Stomach (tissue), 4 donors: ENCODE measurements around the gene KRT13.
A peak's percentile ranks its signal among the peaks of the same experiment; 100 is the strongest.

Experiments used
- CTCF ChIP-seq, 7 experiments: fragments of 450-650 bp in 4 of 7; fragments of 200-600 bp in 3 of 7; sonication (generic) in 3 of 7; IDR thresholded peaks; one replicate each; pipeline ENCODE4 v1.5.1; 2016 to 2019; ENCODE audit warnings: antibody characterized with exemption in 7 of 7, control low read depth in 2 of 7, mild to moderate bottlenecking in 1 of 7
- EP300 ChIP-seq: sonication (generic); formaldehyde crosslinking; IDR thresholded peaks from one replicate; pipeline ENCODE4 v1.6.1; 2017; ENCODE audit warnings: antibody characterized with exemption
- POLR2A ChIP-seq, 4 donors: fragments of 450-650 bp; IDR thresholded peaks; one replicate each; pipeline ENCODE4 v1.6.1; 2016; ENCODE audit warnings: antibody characterized with exemption in 4 of 4, control low read depth in 2 of 4, mild to moderate bottlenecking in 1 of 4, moderate library complexity in 1 of 4
- POLR2AphosphoS5 ChIP-seq, 3 donors: sonication (generic); formaldehyde crosslinking; IDR thresholded peaks; one replicate each; pipeline ENCODE4 v1.6.1; 2016; ENCODE audit warnings: antibody characterized with exemption in 3 of 3

DNA sequence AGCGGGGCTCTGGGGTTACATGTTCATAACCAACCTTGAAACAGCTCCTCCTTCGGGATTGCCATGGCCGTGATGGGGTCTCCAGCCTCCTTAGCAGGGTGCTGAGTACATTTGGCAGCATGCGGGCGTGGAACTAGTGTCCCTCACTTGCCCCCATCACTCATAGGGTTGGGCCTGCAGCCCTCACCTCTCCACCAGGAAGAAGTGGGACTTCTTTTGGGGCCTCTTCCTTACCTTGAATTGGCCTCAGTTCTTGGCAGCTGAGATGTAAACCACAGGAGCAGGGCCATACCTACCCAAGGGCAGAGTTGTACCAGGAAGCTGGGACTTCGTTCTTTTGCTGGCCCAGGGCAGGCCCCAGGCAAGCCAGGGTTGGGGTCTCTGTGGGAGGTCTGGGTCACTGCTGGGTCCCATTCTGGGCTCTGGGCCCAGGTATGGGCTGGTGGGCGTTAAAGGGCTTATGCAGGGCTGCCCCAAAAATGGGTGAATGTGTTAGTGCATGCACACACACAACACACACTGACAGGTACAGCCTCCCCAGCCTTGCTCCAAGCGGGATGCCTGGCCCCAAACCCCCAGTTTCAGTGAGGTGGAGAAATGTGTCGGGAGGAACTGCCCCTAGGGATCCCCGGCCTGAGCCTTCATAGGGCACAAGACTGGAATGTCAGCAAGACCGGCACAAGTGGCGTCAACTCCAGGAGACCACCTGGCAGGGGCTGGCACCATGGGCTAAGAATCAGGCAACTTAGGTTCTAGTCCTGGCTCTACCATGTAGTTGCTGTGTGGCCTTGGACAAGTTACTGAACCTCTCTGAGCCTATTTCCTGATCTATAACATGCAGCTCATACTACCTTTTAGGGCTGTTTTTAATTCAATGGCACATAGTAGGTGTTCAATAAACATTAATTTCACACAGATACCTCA, 17.2 kb upstream of the KRT13 start:
- no peak for TF ChIP-seq CTCF (IDR thresholded peaks at IDR 0.05)
- no peak for TF ChIP-seq EP300
- no peak for TF ChIP-seq POLR2A (IDR thresholded peaks at IDR 0.05)
- peak in 1 of 3 donors; percentile 36 for TF ChIP-seq POLR2AphosphoS5 (IDR thresholded peaks at IDR 0.05)
